UCSD-AML1 (cell line): ENCODE results near the gene PAFAH1B1.
"Not testable (repeated sequence)": the region's sequence is repeated elsewhere in the genome, so short reads cannot be mapped to it uniquely, and the experiment has no call there.

ENCODE experiments used
- DNase-seq: peaks from one replicate; lab custom pipeline; 2025; ENCODE audit not compliant: unreplicated experiment; lab: John Stamatoyannopoulos, UW

The PAFAH1B1 gene

DNA sequence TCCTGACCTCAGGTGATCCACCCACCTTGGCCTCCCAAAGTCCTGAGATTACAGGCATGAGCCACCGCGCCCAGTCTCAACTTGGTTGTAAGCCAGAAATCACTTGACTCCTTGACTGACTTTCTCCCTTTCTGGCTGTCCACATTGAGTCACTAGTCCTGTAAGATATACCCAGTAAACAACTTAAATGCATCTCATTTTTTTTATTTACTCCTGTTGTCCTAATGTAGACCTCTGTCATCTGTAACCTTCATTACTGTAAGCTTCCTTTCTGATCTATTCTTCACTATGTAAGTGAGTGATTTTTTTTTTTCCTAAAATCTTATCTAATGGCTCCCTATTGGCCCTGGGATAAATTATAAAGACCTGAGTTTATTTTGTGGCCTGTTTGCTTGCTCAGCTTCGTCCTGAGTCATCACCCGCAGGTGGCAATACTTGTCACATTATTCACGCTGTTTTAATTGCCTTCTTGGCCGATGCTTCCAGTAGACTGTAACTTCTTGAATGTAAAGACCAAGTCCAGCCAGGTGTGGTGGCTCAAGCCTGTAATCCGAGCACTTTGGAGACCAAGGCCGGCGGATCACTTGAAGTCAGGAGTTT, 41.0 kb downstream of the PAFAH1B1 start:
- DNase-seq: no peak

DNA sequence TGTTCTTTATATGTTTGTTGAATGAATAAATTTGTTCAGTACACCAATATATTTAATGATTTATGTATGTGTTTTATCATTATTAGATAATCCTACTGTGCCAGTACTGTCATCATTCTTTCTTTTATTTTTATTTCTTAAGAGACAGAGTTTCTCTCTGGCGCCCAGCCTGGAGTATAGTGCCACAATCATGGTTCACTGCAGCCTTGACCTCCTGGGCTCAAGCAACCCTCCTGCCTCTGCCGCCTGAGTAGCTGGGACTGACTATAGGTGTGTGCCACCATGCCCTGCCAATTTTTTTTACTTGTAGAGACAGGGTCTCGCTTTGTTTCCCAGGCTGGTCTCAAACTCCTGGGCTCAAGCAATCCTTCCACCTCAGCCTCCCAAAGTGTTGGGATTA, 41.8 kb downstream of the PAFAH1B1 start:
- no peak for DNase-seq

DNA sequence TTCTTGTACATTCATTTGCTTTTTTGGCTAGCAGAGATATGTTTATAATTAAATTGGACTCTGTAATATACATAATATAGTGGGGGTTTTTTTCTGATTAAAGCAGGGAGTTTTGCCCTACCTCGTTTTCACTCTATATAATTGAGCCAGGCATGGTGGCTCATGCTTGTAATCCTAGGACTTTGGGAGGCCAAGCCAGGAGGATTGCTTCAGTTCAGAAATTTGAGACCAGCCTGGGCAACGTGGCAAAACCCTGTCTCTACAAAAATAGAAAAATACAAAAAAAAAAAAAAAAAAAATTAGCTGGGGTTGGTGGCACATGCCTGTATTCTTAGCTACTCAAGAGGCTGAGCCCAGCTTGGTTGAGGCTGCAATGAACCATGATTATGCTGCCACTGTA, 42.2 kb downstream of the PAFAH1B1 start:
- no peak for DNase-seq

DNA sequence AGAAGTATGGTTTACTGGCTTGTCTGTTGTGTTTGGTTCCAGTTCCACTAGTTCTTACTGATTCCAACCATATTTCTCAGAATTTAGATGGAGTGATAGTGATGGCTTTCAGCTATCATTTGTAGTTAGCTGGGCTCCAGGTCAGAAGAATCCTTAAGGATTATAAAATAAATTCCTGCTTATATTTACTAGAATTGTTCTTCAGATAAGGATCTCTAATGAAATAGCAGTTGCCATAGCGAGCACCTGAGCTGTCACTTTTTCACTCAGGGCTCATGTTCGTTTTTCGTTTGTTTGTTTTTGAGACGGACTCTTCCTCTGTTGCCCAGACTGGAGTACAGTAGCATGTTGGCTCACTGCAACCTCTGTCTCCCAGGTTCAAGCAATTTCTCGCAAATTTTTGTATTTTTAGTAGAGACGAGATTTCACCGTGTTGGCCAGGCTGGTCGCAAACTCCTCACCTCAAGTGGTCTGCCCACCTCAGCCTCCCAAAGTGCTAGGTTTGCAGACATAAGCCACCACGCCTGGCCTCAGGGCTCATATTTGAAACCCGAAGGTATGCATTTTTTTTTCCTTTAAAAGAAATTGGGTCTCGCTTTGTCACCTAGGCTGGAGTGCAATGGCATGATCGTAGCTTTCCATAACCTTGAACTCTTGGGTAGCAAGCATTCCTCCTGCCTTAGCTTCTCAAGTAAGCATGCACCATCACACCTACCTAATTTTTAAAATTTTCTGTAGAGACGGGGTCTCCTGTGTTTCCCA, 42.9 kb downstream of the PAFAH1B1 start:
- DNase-seq: no peak

DNA sequence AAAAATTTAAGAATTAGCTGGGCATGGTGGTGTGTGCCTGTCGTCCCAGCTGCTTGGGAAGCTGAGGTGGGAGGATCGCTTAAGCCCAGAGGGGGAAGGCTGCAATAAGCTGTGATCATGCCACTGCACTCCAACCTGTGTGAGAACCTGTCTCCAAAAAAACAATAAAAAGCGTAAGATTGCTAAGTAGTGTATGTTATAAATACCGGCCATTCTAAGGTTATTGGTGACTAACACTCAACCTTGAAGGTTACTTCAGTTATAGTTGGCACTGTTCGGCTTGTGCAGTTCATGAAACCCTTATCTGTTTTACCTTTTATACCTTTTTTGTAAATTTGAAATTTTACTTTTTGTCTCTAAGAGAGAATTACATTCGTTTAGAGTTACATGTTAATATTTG, 44.0 kb downstream of the PAFAH1B1 start:
- DNase-seq: no peak

DNA sequence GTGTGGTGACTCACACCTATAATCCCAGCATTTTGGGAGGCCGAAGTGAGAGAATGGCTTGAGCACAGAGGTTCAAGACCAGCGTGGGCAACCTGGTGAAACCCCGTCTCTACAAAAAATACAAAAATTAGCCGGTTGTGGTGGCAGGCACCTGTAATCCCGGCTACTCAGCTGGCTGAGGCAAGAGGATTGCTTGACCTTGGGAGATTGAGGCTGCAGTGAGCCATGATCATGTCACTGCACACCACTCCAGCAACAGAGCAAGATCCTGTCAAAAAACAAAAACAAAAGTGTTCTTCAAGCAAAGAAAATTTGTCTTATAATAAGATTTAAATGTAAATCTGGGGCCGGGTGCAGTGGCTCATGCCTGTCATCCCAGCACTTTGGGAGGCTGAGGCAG, 51.5 kb downstream of the PAFAH1B1 start:
- no peak for DNase-seq

DNA sequence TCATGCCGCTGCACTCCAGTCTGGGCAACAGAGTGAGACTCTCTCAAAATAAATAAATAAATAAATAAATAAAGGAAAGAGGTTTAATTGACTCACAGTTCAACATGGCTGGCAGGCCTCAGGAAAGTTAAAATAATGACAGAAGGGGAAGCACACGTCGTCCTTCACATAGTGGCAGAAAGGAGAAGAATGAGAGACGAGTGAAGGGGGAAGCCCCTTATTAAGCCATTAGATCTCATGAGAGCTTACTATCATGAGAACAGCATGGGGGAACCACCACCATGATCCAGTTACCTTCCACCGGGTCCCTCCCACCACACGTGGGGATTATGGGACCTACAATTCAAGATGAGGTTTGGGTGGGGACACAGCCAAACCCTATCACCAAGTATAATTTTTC, 54.5 kb downstream of the PAFAH1B1 start:
- DNase-seq: no peak

DNA sequence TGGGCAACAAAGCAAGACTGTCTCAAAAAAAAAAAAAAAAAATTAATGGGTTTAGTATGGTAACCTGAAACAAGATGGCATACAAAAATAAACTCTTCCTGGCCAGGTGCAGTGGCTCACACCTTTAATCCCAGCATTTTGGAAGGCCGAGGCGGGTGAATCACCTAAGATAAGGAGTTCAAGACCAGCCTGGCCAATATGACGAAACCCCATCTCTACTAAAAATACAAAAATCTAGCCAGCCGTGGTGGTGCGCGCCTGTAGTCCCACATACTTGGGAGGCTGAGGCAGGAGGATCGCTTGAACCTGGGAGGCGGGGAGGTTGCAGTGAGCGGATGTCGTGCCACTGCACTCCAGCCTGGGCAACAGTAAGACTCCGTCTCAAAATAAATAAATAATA, 55.7 kb downstream of the PAFAH1B1 start:
- no peak for DNase-seq

DNA sequence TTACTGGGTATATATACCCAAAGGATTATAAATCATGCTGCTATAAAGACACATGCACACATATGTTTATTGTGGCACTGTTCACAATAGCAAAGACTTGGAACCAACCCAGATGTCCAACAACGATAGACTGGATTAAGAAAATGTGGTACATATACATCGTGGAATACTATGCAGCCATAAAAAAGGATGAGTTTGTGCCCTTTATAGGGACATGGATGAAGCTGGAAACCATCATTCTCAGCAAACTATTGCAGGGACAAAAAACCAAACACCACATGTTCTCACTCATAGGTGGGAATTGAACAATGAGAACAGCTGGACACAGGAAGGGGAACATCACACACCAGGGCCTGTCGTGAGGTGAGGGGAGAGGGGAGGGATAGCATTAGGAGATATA, 59.5 kb downstream of the PAFAH1B1 start:
- not testable (repeated sequence) for DNase-seq

DNA sequence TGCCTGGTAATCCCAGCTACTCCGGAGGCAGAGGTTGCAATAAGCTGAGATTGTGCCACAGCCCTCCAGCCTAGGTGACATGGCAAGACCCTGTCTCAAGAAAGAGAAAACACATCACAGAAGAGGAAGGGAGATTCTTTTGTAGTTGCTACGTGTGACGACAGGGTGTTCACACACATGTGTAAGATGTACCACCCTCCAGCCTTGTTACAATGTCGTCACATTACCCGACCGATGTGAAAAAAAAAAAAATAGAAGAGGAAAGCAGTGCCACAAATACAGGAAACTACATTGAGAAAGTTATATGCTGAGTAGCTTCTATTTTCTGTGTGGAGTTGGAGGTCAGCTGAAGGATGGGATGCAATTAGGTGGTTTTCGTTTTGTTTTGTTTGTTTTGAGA, 62.1 kb downstream of the PAFAH1B1 start:
- no peak for DNase-seq

DNA sequence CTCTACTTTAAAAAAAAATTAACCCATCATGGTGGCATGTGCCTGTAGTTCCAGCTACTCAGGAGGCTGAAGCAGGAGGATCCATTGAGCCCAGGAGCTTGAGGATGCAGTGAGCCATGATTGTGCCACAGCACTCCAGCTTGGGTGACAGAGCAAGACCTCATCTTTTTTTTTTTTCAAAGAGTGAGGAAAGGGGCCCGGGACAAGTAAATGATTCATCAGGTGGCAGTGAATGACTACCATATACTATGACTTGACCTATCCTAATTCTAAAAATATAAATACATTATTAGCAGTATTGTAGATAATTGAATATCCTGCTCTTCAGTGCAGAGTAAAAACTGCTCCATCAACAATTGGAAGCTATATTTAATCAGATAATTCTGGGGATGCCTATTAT, 62.8 kb downstream of the PAFAH1B1 start:
- no peak for DNase-seq

DNA sequence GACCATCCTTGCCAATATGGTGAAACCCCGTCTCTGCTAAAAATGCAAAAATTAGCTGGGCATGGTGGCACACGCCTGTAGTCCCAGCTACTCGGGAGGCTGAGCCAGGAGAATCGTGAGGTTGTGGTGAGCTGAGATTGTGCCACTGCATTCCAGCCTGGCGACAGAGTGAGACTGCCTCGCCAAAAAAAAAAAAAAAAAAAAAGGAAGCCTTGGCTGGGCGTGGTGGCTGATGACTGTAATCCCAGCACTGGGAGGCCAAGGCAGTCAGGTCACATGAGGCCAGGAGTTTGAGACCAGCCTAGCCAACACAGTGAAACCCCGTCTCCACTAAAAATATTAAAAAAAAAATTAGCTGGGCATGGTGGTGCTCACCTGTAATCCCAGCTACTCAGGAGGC, 65.9 kb downstream of the PAFAH1B1 start:
- DNase-seq: not testable (repeated sequence)

DNA sequence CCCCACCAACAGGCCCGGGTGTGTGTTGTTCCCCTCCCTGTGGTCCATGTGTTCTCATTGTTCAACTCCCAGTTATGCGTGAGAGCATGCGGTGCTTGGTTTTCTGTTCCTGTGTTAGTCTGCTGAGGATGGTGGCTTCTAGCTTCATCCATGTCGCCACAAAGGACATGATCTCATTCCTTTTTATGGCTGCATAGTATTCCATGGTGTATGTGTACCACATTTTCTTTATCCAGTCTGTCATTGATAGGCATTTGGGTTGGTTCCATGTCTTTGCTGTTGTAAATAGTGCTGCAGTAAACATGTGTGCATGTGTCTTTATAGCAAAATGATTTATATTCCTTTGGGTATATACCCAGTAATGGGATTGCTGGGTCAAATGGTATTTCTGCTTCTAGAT, 67.0 kb downstream of the PAFAH1B1 start:
- not testable (repeated sequence) for DNase-seq

DNA sequence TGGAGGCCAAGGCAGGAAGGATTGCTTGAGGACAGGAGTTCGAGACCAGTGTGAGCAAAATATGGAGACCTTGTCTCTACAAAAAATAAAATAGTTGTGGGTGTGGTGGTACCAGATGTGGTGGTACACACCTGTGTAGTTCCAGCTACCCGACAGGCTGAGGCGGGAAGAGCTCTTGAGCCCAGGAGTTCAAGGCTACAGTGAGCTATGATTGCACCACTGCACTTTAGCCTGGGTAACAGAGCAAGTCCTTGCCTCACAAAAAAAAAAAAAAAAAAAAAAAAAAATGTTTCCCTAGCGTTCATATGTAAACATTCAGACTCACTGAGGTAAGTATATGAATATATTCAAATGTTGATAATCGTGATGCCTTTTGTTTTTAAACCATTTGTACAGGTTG, 78.6 kb downstream of the PAFAH1B1 start:
- DNase-seq: no peak

DNA sequence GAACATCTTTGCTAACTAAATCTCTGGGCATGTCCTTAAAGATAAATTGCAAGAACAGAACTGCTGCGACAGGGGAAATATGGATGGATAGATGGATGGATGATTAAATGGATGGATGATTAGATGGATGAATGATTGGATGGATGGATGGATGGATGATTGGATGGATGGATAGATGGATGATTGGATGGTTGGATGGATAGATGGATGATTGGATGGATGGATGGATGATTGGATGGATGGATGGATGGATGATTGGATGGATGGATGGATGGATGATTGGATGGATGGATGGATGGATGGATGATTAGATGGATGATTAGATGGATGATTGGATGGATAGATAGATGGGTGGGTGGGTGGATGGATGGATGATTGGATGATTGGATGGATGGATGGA, 85.8 kb downstream of the PAFAH1B1 start:
- not testable (repeated sequence) for DNase-seq

DNA sequence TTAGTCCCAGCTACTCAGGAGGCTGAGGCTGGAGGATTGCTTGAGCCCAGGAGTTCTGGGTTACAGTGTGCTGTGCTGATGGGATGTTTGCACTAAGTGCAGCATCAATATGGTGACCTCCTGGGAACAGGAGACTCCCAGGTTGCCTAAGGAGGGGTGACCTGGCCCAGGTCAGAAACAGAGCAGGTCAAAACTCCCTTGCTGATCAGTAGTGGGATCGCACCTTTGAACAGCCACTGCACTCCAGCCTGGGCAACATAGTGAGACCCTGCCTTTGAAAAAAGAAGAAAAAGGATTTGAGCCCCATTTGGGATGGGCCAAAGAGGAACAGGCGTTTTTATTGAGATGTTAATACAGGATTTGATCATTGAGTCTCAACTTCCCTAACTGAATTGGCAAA, 87.5 kb downstream of the PAFAH1B1 start:
- DNase-seq: no peak

DNA sequence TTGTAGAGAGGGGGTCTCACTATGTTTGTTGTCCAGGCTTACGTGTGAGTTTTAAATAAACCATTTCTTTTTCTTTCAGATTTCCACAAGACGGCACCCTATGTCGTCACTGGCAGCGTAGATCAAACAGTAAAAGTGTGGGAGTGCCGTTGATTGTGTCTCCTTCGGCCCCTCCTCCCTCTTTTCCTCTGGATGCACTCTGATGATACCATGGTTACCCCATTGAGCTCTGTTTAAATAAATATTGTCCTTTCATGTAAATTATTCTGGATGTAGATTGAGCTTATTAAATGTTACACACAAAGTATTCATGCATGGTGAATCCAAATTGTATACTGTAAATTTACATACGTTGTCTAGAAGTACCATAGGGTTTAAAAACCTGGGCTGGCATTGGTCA, 88.2 kb downstream of the PAFAH1B1 start:
- DNase-seq: no peak

DNA sequence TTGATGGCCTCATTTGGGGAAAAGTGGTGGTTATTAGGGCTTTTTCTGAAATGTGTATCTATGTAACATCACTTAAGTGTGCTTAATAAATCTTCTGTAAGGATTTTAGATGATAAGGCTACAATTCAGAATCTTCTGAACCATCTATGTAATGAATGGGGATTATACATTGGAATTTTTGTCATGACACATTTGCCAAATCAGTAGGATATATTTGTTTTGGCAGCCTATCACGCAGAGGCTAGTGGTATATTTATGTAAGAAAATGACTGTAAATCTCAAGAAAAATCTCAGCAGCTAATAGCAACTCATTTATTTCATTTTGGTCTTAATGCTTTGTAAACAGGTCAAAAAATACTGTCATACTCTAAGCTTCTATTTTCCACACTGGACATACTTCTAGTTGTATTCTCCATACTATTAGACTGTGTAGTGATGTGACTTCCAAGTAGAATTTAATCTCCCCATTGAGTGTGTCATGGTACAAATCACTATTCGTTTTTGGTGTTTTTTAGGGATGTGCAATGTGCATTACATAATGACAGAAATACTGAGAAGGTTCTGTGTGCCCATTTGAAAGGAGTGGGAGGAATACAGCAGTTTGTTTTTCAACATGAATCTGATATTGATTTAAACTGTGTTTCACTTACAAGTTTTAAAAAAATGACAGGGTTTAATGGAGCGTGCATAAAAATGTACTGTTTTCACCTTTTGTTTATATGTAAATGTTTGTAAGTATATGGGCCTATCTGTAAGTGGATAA, 88.9 kb downstream of the PAFAH1B1 start:
- no peak for DNase-seq

DNA sequence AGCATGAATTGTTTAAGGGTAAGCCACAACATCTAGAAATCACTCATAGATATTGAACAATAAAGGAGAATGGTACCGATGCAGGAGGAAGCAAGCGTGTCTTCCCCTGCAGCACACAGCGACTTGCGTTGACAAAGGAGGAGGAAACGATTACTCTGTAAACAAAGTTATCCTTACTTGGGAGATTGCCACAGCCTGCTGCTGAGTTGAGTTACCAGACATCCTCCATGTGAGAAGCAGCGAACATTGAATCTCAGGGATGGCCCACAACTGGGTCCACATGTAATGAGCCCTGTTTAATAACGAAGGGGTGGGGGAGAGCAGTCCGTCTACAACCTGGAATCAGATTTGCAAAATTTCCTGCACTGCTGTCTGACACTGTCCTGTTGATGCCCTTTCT, 90.5 kb downstream of the PAFAH1B1 start:
- no peak for DNase-seq

DNA sequence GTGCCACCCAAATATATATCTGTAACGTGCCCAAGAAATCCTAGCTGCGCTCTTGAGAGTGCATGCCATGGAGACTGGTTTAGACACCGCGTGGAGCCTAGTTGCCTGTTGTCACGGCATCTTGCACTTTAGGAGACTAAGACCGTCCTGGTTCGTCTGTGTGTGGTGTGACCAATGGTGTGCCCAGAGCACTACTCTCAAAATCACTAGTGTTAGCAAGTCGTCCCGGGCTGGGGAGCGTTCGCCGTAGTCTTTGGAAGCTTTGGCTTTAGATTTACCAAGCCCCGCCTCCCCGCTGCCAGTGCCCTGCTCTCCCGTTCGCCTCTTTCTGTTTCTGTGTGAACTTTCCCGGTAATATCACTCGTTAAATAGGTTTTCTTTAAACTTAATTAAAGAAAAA, 91.1 kb downstream of the PAFAH1B1 start:
- DNase-seq: no peak

DNA sequence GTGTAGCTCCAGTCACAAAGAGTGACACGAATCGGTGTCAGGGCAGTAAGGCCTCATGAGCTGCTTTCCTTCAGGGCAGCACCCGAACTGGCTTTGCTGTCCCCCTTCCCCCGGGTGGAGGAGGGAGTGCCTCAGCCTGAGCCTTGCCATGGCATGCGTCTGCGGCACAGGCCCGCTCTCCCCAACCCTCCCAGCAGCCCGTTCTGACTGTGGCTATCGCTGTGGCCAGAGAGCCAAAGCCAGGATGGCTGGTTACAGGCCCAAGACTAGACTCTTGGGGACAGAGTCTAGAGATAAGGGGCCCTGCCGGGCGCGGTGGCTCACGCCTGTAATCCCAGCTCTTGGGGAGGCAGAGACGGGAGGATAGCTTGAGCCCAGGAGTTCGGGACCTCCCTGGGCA, 92.2 kb downstream of the PAFAH1B1 start:
- no peak for DNase-seq

DNA sequence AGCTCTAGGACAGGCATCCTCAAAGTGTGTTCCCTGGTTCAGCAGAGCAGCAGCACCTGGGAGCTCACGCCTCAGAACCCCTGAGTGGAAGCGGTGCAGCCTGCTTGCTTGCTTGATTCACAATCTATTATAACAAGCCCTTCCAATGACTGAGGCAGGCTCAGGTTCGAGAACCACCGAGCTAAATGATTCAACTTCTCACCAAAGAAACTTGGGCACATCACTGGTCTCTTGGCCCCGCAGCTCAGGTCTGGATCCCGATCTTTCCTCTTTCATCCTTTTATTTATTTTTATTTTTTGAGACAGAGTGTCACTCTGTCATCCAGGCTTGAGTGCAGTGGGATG, 93.6 kb downstream of the PAFAH1B1 start:
- DNase-seq: no peak
